ENCODE results near the gene RPP38.

RPP38 gene

DNA sequence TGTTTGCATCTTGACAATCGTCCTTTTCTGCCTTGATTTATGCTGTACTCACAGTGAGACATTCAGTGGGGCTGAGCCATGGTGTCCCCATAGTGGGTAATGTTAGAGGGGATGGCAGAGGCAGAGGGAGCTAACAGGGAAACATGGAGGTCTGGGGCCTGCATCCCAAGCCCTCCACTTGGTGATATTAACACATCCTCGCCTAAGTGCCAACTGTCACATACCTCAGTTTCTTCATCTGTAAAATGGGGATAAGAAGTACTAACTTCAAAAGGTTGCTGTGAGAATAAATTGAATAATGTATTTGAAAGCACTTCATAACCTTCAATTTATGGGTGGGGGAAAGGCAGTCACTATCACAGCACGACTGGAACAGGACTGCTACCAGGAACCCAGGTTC is 27.8 kb downstream of the RPP38 start:
- TF ChIP-seq, protein P1, sequence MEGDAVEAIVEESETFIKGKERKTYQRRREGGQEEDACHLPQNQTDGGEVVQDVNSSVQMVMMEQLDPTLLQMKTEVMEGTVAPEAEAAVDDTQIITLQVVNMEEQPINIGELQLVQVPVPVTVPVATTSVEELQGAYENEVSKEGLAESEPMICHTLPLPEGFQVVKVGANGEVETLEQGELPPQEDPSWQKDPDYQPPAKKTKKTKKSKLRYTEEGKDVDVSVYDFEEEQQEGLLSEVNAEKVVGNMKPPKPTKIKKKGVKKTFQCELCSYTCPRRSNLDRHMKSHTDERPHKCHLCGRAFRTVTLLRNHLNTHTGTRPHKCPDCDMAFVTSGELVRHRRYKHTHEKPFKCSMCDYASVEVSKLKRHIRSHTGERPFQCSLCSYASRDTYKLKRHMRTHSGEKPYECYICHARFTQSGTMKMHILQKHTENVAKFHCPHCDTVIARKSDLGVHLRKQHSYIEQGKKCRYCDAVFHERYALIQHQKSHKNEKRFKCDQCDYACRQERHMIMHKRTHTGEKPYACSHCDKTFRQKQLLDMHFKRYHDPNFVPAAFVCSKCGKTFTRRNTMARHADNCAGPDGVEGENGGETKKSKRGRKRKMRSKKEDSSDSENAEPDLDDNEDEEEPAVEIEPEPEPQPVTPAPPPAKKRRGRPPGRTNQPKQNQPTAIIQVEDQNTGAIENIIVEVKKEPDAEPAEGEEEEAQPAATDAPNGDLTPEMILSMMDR (IDR thresholded peaks at IDR 0.05) = no peak
- H3K4me1 ChIP-seq (ENCODE audit: control insufficient read depth in 1 of 2, insufficient read depth in 1 of 2, low read depth in 1 of 2, low read length in 1 of 2) = peaks cover 0 to 2% of the 10 kb centered on the region in 2 experiments
- H3K9me3 ChIP-seq = no peaks in the 10 kb centered on the region
- no peaks in the 10 kb centered on the region for H3K27me3 ChIP-seq
- no peak overlapping the region for H3K4me3 ChIP-seq (ENCODE audit: low read depth in 1 of 2, low read length in 1 of 2)
- no peaks in the 10 kb centered on the region for H3K36me3 ChIP-seq
- no peak overlapping the region for H3K27ac ChIP-seq

DNA sequence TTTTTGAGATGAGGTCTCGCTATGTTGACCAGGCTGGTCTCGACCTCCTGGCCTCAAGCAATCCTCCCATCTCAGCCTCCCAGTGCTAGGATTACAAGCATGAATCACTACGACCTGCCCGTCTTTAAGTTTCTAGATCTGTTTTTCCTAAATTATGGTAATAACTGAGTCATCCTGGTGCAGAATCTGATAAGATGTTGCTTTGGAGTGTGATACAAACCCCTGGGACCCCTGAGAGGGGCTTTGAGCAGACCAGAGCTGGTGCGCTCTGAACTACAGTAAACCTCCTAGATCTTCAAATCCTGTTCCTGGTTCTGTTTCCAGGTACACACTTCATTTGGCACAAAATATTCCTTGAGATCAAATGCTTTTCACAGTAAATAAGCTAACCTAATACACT is 34.2 kb downstream of the RPP38 start:
- H3K27me3 ChIP-seq = no peaks in the 10 kb centered on the region
- H3K4me3 ChIP-seq (ENCODE audit: low read depth in 1 of 2, low read length in 1 of 2) = no peak overlapping the region
- TF ChIP-seq, protein P1 (IDR thresholded peaks at IDR 0.05) = no peak
- H3K36me3 ChIP-seq = no peaks in the 10 kb centered on the region
- H3K9me3 ChIP-seq = no peaks in the 10 kb centered on the region
- no peak overlapping the region for H3K27ac ChIP-seq
- H3K4me1 ChIP-seq (ENCODE audit: control insufficient read depth in 1 of 2, insufficient read depth in 1 of 2, low read depth in 1 of 2, low read length in 1 of 2) = no peaks in the 10 kb centered on the region

DNA sequence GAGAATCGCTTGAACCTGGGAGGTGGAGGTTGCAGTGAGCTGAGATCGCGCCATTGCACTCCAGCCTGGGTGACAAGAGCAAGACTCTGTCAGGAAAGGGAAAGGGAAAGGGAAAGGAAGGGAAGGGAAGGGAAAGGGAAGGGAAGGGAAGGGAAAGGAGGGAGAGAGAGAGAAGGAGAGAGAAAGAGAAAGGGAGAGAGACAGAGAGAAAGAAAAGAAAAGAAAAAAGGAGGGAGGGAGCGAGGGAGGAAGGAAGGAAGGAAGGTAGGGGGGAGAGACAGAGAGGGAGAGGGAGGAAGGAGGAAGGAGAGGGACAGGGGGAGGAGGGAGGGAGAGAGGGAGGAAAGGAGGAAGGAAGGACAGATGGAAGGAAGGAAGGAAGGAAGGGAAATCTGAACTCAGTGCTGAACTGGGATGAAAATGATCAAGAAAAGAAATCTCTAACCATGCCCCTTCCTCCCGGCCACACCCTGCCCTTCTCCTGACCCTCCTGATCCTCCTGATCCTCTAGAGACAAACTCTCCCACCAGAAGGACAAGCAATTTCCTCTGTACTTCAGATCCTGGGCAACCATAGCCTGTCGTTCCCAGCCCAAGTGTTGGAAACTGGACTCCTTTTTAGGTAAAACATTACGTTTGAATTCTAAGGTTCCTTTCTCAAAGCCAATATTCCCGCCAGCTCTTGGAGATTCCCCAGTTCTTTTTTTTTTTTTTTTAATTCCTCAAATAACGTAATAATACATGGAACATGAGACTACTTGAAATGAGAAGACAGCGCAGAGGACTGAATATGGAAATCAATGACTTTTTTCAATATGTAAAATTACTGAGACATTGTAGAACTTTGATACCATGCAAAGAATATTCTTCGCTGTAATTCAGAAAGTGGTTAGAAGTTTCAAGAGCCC is 39.2 kb downstream of the RPP38 start:
- H3K9me3 ChIP-seq = no peaks in the 10 kb centered on the region
- no peaks in the 10 kb centered on the region for H3K4me1 ChIP-seq (ENCODE audit: control insufficient read depth in 1 of 2, insufficient read depth in 1 of 2, low read depth in 1 of 2, low read length in 1 of 2)
- H3K4me3 ChIP-seq (ENCODE audit: low read depth in 1 of 2, low read length in 1 of 2) = no peak overlapping the region
- no peaks in the 10 kb centered on the region for H3K36me3 ChIP-seq
- no peak overlapping the region for H3K27ac ChIP-seq
- TF ChIP-seq, protein P1 (IDR thresholded peaks at IDR 0.05) = no peak
- no peaks in the 10 kb centered on the region for H3K27me3 ChIP-seq

DNA sequence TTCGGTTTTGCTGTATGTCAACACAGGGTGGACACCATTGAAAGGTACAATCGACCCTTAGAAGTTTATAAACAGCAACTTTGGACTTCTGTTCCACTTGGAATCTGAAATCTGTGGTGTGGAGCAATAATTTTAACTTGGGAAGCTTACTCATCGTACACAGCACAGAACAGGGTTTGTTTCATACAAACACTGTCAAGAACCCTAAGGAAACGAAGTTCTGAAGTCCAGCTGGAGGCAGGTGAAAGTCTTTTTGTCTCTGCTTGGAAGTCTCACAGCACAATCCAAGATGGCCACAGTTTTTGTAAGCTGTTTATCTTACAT is 39.8 kb downstream of the RPP38 start:
- Histone ChIP-seq H3K27ac (no peak overlapping the region), H3K4me1 (ENCODE audit: control insufficient read depth in 1 of 2, insufficient read depth in 1 of 2, low read depth in 1 of 2, low read length in 1 of 2) (no peaks in the 10 kb centered on the region), H3K4me3 (ENCODE audit: low read depth in 1 of 2, low read length in 1 of 2) (no peak overlapping the region), H3K9me3 (no peaks in the 10 kb centered on the region), H3K36me3 (no peaks in the 10 kb centered on the region), H3K27me3 (no peaks in the 10 kb centered on the region)
- TF ChIP-seq, protein P1 (IDR thresholded peaks at IDR 0.05) = no peak

DNA sequence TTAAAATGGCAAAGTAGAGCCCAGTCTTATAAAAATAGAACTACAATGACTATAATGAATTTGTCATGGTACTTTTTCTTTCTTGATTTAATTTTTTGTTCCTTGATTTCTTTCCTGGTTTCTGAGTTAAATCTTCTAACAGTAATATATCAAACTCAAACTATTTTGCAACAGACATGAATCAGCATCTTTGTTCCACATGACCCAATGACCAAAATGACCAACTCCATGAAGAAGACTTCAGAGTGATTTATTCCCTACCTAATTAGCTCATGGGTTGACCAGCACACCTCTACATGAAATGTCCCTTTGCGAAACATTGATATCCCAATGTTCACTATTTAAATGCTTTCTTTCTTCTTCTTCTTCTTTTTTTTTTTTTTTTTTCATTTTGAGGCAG is 40.5 kb downstream of the RPP38 start:
- no peak overlapping the region for H3K27ac ChIP-seq
- no peaks in the 10 kb centered on the region for H3K27me3 ChIP-seq
- H3K9me3 ChIP-seq = no peaks in the 10 kb centered on the region
- no peaks in the 10 kb centered on the region for H3K4me1 ChIP-seq (ENCODE audit: control insufficient read depth in 1 of 2, insufficient read depth in 1 of 2, low read depth in 1 of 2, low read length in 1 of 2)
- H3K36me3 ChIP-seq = no peaks in the 10 kb centered on the region
- TF ChIP-seq, protein P1 (IDR thresholded peaks at IDR 0.05) = no peak
- no peak overlapping the region for H3K4me3 ChIP-seq (ENCODE audit: low read depth in 1 of 2, low read length in 1 of 2)

Measured in neutrophil (primary cell).